ENCODE measurements around the gene MAP3K10.

Gene MAP3K10

GRCh38 chr19:40251991-40252390 is 60.8 kb downstream of the MAP3K10 start:
- DNase-seq = no peak

- DNase-seq = no peak
Measured at GRCh38 chr19:40252395-40252794, 61.2 kb downstream of the MAP3K10 start.

- DNase-seq = no peak
Measured at GRCh38 chr19:40253611-40254092, 62.4 kb downstream of the MAP3K10 start.

GRCh38 chr19:40254714-40255418 is 63.6 kb downstream of the MAP3K10 start:
- DNase-seq = no peak

- no peak for DNase-seq
Measured at GRCh38 chr19:40255619-40256166, 64.5 kb downstream of the MAP3K10 start.

- no peak for DNase-seq
Measured at GRCh38 chr19:40256512-40256911, 65.3 kb downstream of the MAP3K10 start.

- DNase-seq = no peak
Measured at GRCh38 chr19:40257096-40257517, 65.9 kb downstream of the MAP3K10 start.

GRCh38 chr19:40261631-40262030 is 70.4 kb downstream of the MAP3K10 start:
- DNase-seq = no peak

- DNase-seq = no peak
Measured at GRCh38 chr19:40262422-40262821, 71.2 kb downstream of the MAP3K10 start.

- DNase-seq = no peak
Measured at GRCh38 chr19:40263440-40264313, 72.5 kb downstream of the MAP3K10 start.

- DNase-seq = no peak
Measured at GRCh38 chr19:40264314-40265054, 73.3 kb downstream of the MAP3K10 start.

Measured in right hindlimb (tissue), 1 donor.